Endothelial cell of umbilical vein (primary cell): Measurements from ENCODE around the gene PASK. TPM values are rescaled to one million over a fixed set of nuclear protein-coding genes. Genes with fewer than 3 reads are reported as not detected.

Experiments used
- BruUV-seq: library from RNA; stranded (reverse); fragments of 400-500 nt; replicated peaks from 2 replicates; lab custom pipeline; 2021; lab: Mats Ljungman, UMichigan
- CTCF ChIA-PET: fragments of 300-600, 350-600 bp; sonication (Branson Sonifier 250); formaldehyde crosslinking; loops from one replicate; lab custom pipeline; 2021; ENCODE audit warnings: antibody characterized with exemption, inconsistent platforms; lab: Charles Lee
- POLR2A ChIA-PET: fragments of 300-600, 350-600 bp; sonication (Branson Sonifier 250); formaldehyde crosslinking; loops from one replicate; lab custom pipeline; 2021; ENCODE audit warnings: antibody characterized with exemption, inconsistent platforms; lab: Charles Lee
- DNase-seq: peaks from one replicate; pipeline ENCODE4 v3.0.0-alpha.2; 2011; ENCODE audit warnings: low read depth, low spot score
- FAIRE-seq: peaks from 2 replicates; lab custom pipeline; 2011; peaks lifted over from hg19 to GRCh38; lab: Jason Lieb, UNC
- H2AFZ ChIP-seq: 2 replicates; pipeline ENCODE4 v1.6.0; 2012; ENCODE audit warnings: low read depth, low read length, control low read depth, inconsistent platforms
- H3K27ac ChIP-seq: 2 replicates; pipeline ENCODE4 v1.5.1; 2011; ENCODE audit warnings: low read depth, mild to moderate bottlenecking, control low read depth, low read length, moderate library complexity; ENCODE audit not compliant: insufficient read depth
- H3K27me3 ChIP-seq, 2 experiments: 2 replicates each; pipeline versions ENCODE4 v1.6.0 to v1.6.1; 2011; ENCODE audit warnings: low read length in 2 of 2, mixed read lengths in 1 of 2; ENCODE audit not compliant: control insufficient read depth in 2 of 2, insufficient read depth in 2 of 2
- H3K36me3 ChIP-seq, 2 experiments: 2 replicates in 1 of 2; 3 replicates in 1 of 2; pipeline ENCODE4 v1.5.1; 2011; ENCODE audit warnings: low read length in 2 of 2, mild to moderate bottlenecking in 1 of 2, moderate library complexity in 1 of 2; ENCODE audit not compliant: control insufficient read depth in 2 of 2, insufficient read depth in 2 of 2; ENCODE audit errors: extremely low read depth in 1 of 2
- H3K4me1 ChIP-seq: 3 replicates; pipeline ENCODE4 v1.5.1; 2011; ENCODE audit warnings: mild to moderate bottlenecking, low read length; ENCODE audit not compliant: control insufficient read depth, insufficient read depth; ENCODE audit errors: extremely low read depth
- H3K4me2 ChIP-seq: 2 replicates; pipeline ENCODE4 v1.6.1; 2011; ENCODE audit warnings: low read length, control low read depth, mixed read lengths; ENCODE audit not compliant: insufficient read depth
- H3K4me3 ChIP-seq, 3 experiments: fragments of 200-600 bp in 1 of 3; sonication (generic), shearing (Covaris generic) in 1 of 3; replicated peaks in 1 of 3; 2 replicates each; pipeline ENCODE4 v1.5.1; 2011 to 2016; ENCODE audit warnings: control low read depth in 3 of 3, low read length in 3 of 3, mild to moderate bottlenecking in 2 of 3, inconsistent platforms in 1 of 3, low read depth in 1 of 3, moderate library complexity in 1 of 3; ENCODE audit not compliant: insufficient read depth in 1 of 3
- H3K79me2 ChIP-seq: 2 replicates; pipeline ENCODE4 v1.6.0; 2012; ENCODE audit warnings: low read length, inconsistent platforms; ENCODE audit not compliant: control insufficient read depth, insufficient read depth
- H3K9ac ChIP-seq: replicated peaks from 2 replicates; pipeline ENCODE3; 2011; ENCODE audit warnings: low read length, control low read depth; ENCODE audit not compliant: insufficient read depth; ENCODE audit errors: extremely low read depth
- H3K9me1 ChIP-seq: replicated peaks from 3 replicates; pipeline ENCODE4 v1.6.0; 2011; ENCODE audit warnings: mild to moderate bottlenecking, low read length; ENCODE audit not compliant: control insufficient read depth, insufficient read depth; ENCODE audit errors: extremely low read depth
- H3K9me3 ChIP-seq: replicated peaks from 2 replicates; pipeline ENCODE4 v1.5.1; 2012; ENCODE audit warnings: low read length, inconsistent platforms; ENCODE audit not compliant: control insufficient read depth, insufficient read depth
- H4K20me1 ChIP-seq: replicated peaks from 2 replicates; pipeline ENCODE3; 2011; ENCODE audit warnings: mild to moderate bottlenecking, low read length; ENCODE audit not compliant: control insufficient read depth, insufficient read depth; ENCODE audit errors: extremely low read depth
- CTCF ChIP-seq, 2 donors: IDR thresholded peaks; 1 replicate in 1 of 2; 2 replicates in 1 of 2; pipeline ENCODE4 v1.5.1; 2011; ENCODE audit warnings: low read length in 2 of 2, mild to moderate bottlenecking in 2 of 2, moderate library complexity in 2 of 2, control low read depth in 1 of 2, inconsistent platforms in 1 of 2, low read depth in 1 of 2; ENCODE audit not compliant: insufficient read depth in 1 of 2; ENCODE audit errors: extremely low read depth in 1 of 2
- EZH2 ChIP-seq: IDR thresholded peaks from 2 replicates; pipeline ENCODE4 v1.6.1; 2012; ENCODE audit warnings: borderline replicate concordance, low read depth, mild to moderate bottlenecking, moderate library complexity, low read length, inconsistent platforms; ENCODE audit not compliant: severe bottlenecking
- FOS ChIP-seq: IDR thresholded peaks from 2 replicates; pipeline ENCODE4 v1.6.1; 2011; ENCODE audit warnings: mild to moderate bottlenecking, low read length, moderate library complexity, borderline replicate concordance; ENCODE audit not compliant: insufficient read depth
- GATA2 ChIP-seq: IDR thresholded peaks from 2 replicates; pipeline ENCODE4 v1.7.0; 2011; ENCODE audit warnings: low read depth, mild to moderate bottlenecking, moderate library complexity, mixed read lengths, low read length; ENCODE audit not compliant: insufficient read length, insufficient read depth
- JUN ChIP-seq: IDR thresholded peaks from 2 replicates; pipeline ENCODE4 v1.6.1; 2011; ENCODE audit warnings: borderline replicate concordance, low read depth; ENCODE audit not compliant: insufficient read length, insufficient read depth
- MAX ChIP-seq: IDR thresholded peaks from 2 replicates; pipeline ENCODE4 v1.6.1; 2011; ENCODE audit not compliant: insufficient read depth, insufficient read length
- MYC ChIP-seq: IDR thresholded peaks from one replicate; pipeline ENCODE4 v1.6.1; 2011; ENCODE audit warnings: mild to moderate bottlenecking, low read depth, low read length
- POLR2A ChIP-seq: IDR thresholded peaks from 2 replicates; pipeline ENCODE4 v1.6.1; 2012; ENCODE audit warnings: low read depth, mild to moderate bottlenecking, control low read depth, low read length
- POLR2AphosphoS5 ChIP-seq: IDR thresholded peaks from 2 replicates; pipeline ENCODE4 v1.6.1; 2012; ENCODE audit warnings: low read depth, mild to moderate bottlenecking, control low read depth, low read length, moderate library complexity; ENCODE audit not compliant: insufficient read depth
- dilution Hi-C: fragments of 300-500 bp; cut with MboI; formaldehyde crosslinking; loops from one replicate; pipeline ENCODE4 v1.15.0; 2019; ENCODE audit warnings: low sequenced_read_pairs; ENCODE audit not compliant: extremely low pct_ligation_motif_present
- intact Hi-C: fragments of 100-400 bp; cut with micrococcal nuclease; formaldehyde crosslinking; loops from one replicate; pipeline ENCODE4 v1.10.0; 2022
- polyA plus RNA-seq, 4 experiments: library from polyadenylated mRNA; depleted of rRNA in 3 of 4; stranded (reverse) in 3 of 4; unstranded in 1 of 4; fragments of >200 nt; gene quantifications; 2 replicates each; pipeline versions ENCODE4 v1.2.1 to v1.2.3, GENCODE V29; 2011 to 2012; ENCODE audit warnings: missing spikeins in 1 of 4
- total RNA-seq: library from RNA; stranded (reverse); gene quantifications from 2 replicates; pipeline ENCODE4 v1.2.3, GENCODE V29; 2021

PASK gene
- total and polyA plus RNA-seq, 2 donors (not counting 3 experiments of a cell fraction or from before 2014, with no cell fraction given) = 5.7 to 17.3 TPM

- intact Hi-C loops (no loop called here), dilution Hi-C loops (no loop called here)
- H3K36me3 ChIP-seq = peaks cover 4 to 7% of the 10 kb centered on the region in 2 experiments
- H3K9me3 ChIP-seq = no peaks in the 10 kb centered on the region
- FAIRE-seq (no peak), DNase-seq (no peak)
- no peaks in the 10 kb centered on the region for H4K20me1 ChIP-seq
- TF ChIP-seq POLR2AphosphoS5 (no peak), GATA2 (no peak), EZH2 (no peak), JUN (no peak), CTCF (IDR thresholded peaks at IDR 0.05; ENCODE audit: extremely low read depth in 1 of 2, insufficient read depth in 1 of 2, low read depth in 1 of 2, low read length in 2 of 2) (no peak), MAX (no peak), POLR2A (no peak), MYC (no peak), FOS (no peak)
- POLR2A ChIA-PET = no interaction called here
- no peak overlapping the region for H3K27ac ChIP-seq
- no peak overlapping the region for H3K4me2 ChIP-seq
- H3K79me2 ChIP-seq = no peaks in the 10 kb centered on the region
- CTCF ChIA-PET = interaction anchor here (1.4 kb wide), 1 partner anchor 9 kb away, joined by 5 read pairs; no protein-coding TSS in a partner anchor
- H3K9ac ChIP-seq = no peak overlapping the region
- H3K4me3 ChIP-seq = no peak overlapping the region
- no peaks in the 10 kb centered on the region for H3K9me1 ChIP-seq
- no peaks in the 10 kb centered on the region for H3K4me1 ChIP-seq
- no peak overlapping the region for H2AFZ ChIP-seq
- no peaks in the 10 kb centered on the region for H3K27me3 ChIP-seq
- BruUV-seq = no TSS peak
Observed at GRCh38 chr2:241182126-241182525, 32.9 kb upstream of the PASK start.
